Measurements from ENCODE around the gene HOXC5. TPM values are rescaled to one million over a fixed set of nuclear protein-coding genes. Genes with fewer than 3 reads are reported as not detected.

The HOXC5 gene
- polyA plus RNA-seq, 3 donors, result not detected

GRCh38 chr12:54058128-54058768 is 25.4 kb downstream of the HOXC5 start:
- 89% methylated on average over 8 of the region's 14 CpGs for WGBS (ENCODE audit: insufficient coverage)
- Mint-ChIP-seq H3K36me3 (peaks cover 0 to 6% of the 10 kb centered on the region in 2 donors), H3K4me3 (peak overlapping the region in 1 of 2 donors; percentile 56), H3K27me3 (ENCODE audit: low read depth in 3 of 3) (peaks cover 95 to 99% (median 95%) of the 10 kb centered on the region in 3 donors), H3K27ac (no peak overlapping the region), H3K4me1 (peaks cover 8% of the 10 kb centered on the region), H3K9me3 (peaks cover 0 to 17% (median 8%) of the 10 kb centered on the region in 7 donors)
- no peak overlapping the region for H2AFZ ChIP-seq (ENCODE audit: insufficient read depth, low read depth, low read length, poor library complexity, severe bottlenecking)
- H3K9me3 ChIP-seq (replicated peaks in 1 of 2; ENCODE audit: control insufficient read depth in 1 of 2, insufficient read depth in 1 of 2, low read length in 2 of 2), result peaks cover 0 to 11% of the 10 kb centered on the region in 2 donors
- H3K36me3 ChIP-seq (replicated peaks in 1 of 2; ENCODE audit: control insufficient read depth in 1 of 2, insufficient read depth in 2 of 2, low read length in 2 of 2), result no peaks in the 10 kb centered on the region
- H3K4me3 ChIP-seq (replicated peaks in 1 of 3; ENCODE audit: low read depth in 2 of 3, low read length in 3 of 3), result no peak overlapping the region
- no peak overlapping the region for H3K4me2 ChIP-seq (replicated peaks; ENCODE audit: extremely low read depth, low read length, poor library complexity, severe bottlenecking)
- no peak for DNase-seq
- peaks cover 2 to 4% of the 10 kb centered on the region in 2 donors for H3K4me1 ChIP-seq (ENCODE audit: control insufficient read depth in 1 of 2, insufficient read depth in 2 of 2, low read length in 2 of 2)
- no peaks in the 10 kb centered on the region for H3K79me2 ChIP-seq (ENCODE audit: insufficient read depth, low read length)
- no peaks in the 10 kb centered on the region for H4K20me1 ChIP-seq (ENCODE audit: insufficient read depth, low read length)
- intact Hi-C loops (cut with micrococcal nuclease), result no loop called here
- no peak overlapping the region for H3K9ac ChIP-seq (ENCODE audit: insufficient read depth, low read length, poor library complexity, severe bottlenecking)
- TF ChIP-seq CTCF (IDR thresholded peaks at IDR 0.05), result no peak
- H3K27ac ChIP-seq (ENCODE audit: low read depth in 1 of 2, low read length in 2 of 2), result no peak overlapping the region
- H3K27me3 ChIP-seq (ENCODE audit: control insufficient read depth in 2 of 2, insufficient read depth in 2 of 2, low read length in 2 of 2), result peaks cover 94 to 99% of the 10 kb centered on the region in 2 donors

DNA sequence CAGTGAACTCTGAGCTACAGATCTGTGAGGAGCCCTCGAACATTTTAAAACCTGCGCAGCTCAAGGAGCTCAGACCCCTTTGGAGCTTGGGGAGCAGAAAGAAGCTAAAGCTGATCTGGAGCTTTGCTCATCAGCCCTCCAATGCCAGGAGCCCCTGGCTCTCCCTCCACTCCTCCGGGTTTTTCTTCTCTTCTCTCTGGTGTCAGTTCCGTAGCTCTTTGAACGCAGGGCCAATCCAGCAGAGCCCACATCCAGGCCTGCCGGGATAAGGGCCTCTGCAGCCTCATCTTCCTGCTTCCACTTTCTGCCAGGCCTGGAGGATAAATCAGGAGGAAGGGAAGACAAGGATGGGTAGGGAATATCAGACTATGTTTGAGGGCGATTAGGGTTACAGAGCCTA is 26.8 kb downstream of the HOXC5 start:
- Histone ChIP-seq H3K4me1 (ENCODE audit: control insufficient read depth in 1 of 2, insufficient read depth in 2 of 2, low read length in 2 of 2) (no peaks in the 10 kb centered on the region), H3K27ac (ENCODE audit: low read depth in 1 of 2, low read length in 2 of 2) (no peak overlapping the region), H3K79me2 (ENCODE audit: insufficient read depth, low read length) (no peaks in the 10 kb centered on the region), H3K4me3 (replicated peaks in 1 of 3; ENCODE audit: low read depth in 2 of 3, low read length in 3 of 3) (no peak overlapping the region), H3K36me3 (replicated peaks in 1 of 2; ENCODE audit: control insufficient read depth in 1 of 2, insufficient read depth in 2 of 2, low read length in 2 of 2) (no peaks in the 10 kb centered on the region), H3K4me2 (replicated peaks; ENCODE audit: extremely low read depth, low read length, poor library complexity, severe bottlenecking) (no peak overlapping the region), H3K9me3 (replicated peaks in 1 of 2; ENCODE audit: control insufficient read depth in 1 of 2, insufficient read depth in 1 of 2, low read length in 2 of 2) (peaks cover 0 to 10% of the 10 kb centered on the region in 2 donors), H2AFZ (ENCODE audit: insufficient read depth, low read depth, low read length, poor library complexity, severe bottlenecking) (no peak overlapping the region), H4K20me1 (ENCODE audit: insufficient read depth, low read length) (no peaks in the 10 kb centered on the region), H3K27me3 (ENCODE audit: control insufficient read depth in 2 of 2, insufficient read depth in 2 of 2, low read length in 2 of 2) (peaks cover 89 to 96% of the 10 kb centered on the region in 2 donors), H3K9ac (ENCODE audit: insufficient read depth, low read length, poor library complexity, severe bottlenecking) (no peak overlapping the region)
- Mint-ChIP-seq H3K4me3 (peak overlapping the region in 1 of 2 donors; percentile 70), H3K27me3 (ENCODE audit: low read depth in 3 of 3) (peaks cover 90 to 94% (median 91%) of the 10 kb centered on the region in 3 donors), H3K9me3 (peaks cover 0 to 11% (median 3%) of the 10 kb centered on the region in 7 donors), H3K4me1 (peaks cover 3% of the 10 kb centered on the region), H3K36me3 (peaks cover 0 to 6% of the 10 kb centered on the region in 2 donors), H3K27ac (no peak overlapping the region)
- intact Hi-C loops (cut with micrococcal nuclease), result no loop called here
- DNase-seq, result no peak
- TF ChIP-seq CTCF (IDR thresholded peaks at IDR 0.05), result no peak
- WGBS (ENCODE audit: insufficient coverage), result 38% methylated on average over 3 of the region's 7 CpGs

Measured in CD14-positive monocyte (primary cell).